ENCODE data around the gene RPS19. TPM values are rescaled to one million over a fixed set of nuclear protein-coding genes. Genes with fewer than 3 reads are reported as not detected.

RPS19 gene
- total and polyA plus RNA-seq, 4 donors: 275 to 655 (median 476) TPM

GRCh38 chr19:41813911-41814310 is 46.1 kb upstream of the RPS19 start:
- Histone ChIP-seq H3K27me3 (ENCODE audit: control insufficient read depth in 4 of 4, insufficient read depth in 4 of 4, low read length in 3 of 4) (peaks cover 0 to 2% (median 0%) of the 10 kb centered on the region in 4 donors), H3K9ac (ENCODE audit: low read depth in 1 of 2, low read length in 2 of 2) (no peak overlapping the region), H3K36me3 (ENCODE audit: control insufficient read depth in 4 of 4, insufficient read depth in 3 of 4, low read depth in 1 of 4, low read length in 3 of 4) (no peaks in the 10 kb centered on the region), H3K4me1 (ENCODE audit: control insufficient read depth in 4 of 4, insufficient read depth in 4 of 4, low read length in 3 of 4) (peaks cover 0 to 3% (median 0%) of the 10 kb centered on the region in 4 donors), H3K4me3 (ENCODE audit: low read depth in 1 of 3, low read length in 3 of 3) (no peak overlapping the region), H3K27ac (ENCODE audit: low read depth in 1 of 2, low read length in 2 of 2) (no peak overlapping the region), H3K9me3 (ENCODE audit: control insufficient read depth in 4 of 4, low read length in 3 of 4) (no peaks in the 10 kb centered on the region)
- no peak for TF ChIP-seq ATF3 (IDR thresholded peaks at IDR 0.05)
- no peak for TF ChIP-seq GABPA (IDR thresholded peaks at IDR 0.05 in 1 of 2, conservative IDR thresholded peaks at IDR 0.05 in 1 of 2)
- TF ChIP-seq FOXA2 (IDR thresholded peaks at IDR 0.05): no peak
- no peak for TF ChIP-seq CTCF (IDR thresholded peaks at IDR 0.05; ENCODE audit: low read depth, low read length, missing input control)
- no peak for TF ChIP-seq RAD21 (IDR thresholded peaks at IDR 0.05)
- TF ChIP-seq EGR1 (IDR thresholded peaks at IDR 0.05; ENCODE audit: low read depth in 2 of 2): no peak
- no peak for TF ChIP-seq HNF4A (conservative IDR thresholded peaks at IDR 0.05)
- TF ChIP-seq TAF1 (conservative IDR thresholded peaks at IDR 0.05): no peak
- TF ChIP-seq YY1 (IDR thresholded peaks at IDR 0.05): no peak
- TF ChIP-seq MAX (IDR thresholded peaks at IDR 0.05): no peak
- no peak for TF ChIP-seq FOXA1 (IDR thresholded peaks at IDR 0.05)
- no peak for TF ChIP-seq JUND (IDR thresholded peaks at IDR 0.05)
- TF ChIP-seq HNF4G (IDR thresholded peaks at IDR 0.05): no peak
- TF ChIP-seq RXRA (IDR thresholded peaks at IDR 0.05): no peak
- TF ChIP-seq REST (IDR thresholded peaks at IDR 0.05): no peak
- TF ChIP-seq SP1 (IDR thresholded peaks at IDR 0.05): no peak
- no peak for TF ChIP-seq ZBTB33 (IDR thresholded peaks at IDR 0.05)
- TF ChIP-seq NR2F2 (IDR thresholded peaks at IDR 0.05): no peak
- DNase-seq (ENCODE audit: low spot score): no peak
- WGBS: 47% methylated on average over 4 of the region's 4 CpGs
